NB4 (cell line): ENCODE data around the gene PPP1R17.

ENCODE experiments used
- MYC ChIP-seq: IDR thresholded peaks from 2 replicates; pipeline ENCODE4 v1.6.1; 2011; ENCODE audit warnings: low read depth, low read length
- TF ChIP-seq, protein P1 (sequence below): IDR thresholded peaks from one replicate; pipeline ENCODE4 v1.5.1; 2012; ENCODE audit warnings: low read depth, low read length

- TF ChIP-seq, protein P1, sequence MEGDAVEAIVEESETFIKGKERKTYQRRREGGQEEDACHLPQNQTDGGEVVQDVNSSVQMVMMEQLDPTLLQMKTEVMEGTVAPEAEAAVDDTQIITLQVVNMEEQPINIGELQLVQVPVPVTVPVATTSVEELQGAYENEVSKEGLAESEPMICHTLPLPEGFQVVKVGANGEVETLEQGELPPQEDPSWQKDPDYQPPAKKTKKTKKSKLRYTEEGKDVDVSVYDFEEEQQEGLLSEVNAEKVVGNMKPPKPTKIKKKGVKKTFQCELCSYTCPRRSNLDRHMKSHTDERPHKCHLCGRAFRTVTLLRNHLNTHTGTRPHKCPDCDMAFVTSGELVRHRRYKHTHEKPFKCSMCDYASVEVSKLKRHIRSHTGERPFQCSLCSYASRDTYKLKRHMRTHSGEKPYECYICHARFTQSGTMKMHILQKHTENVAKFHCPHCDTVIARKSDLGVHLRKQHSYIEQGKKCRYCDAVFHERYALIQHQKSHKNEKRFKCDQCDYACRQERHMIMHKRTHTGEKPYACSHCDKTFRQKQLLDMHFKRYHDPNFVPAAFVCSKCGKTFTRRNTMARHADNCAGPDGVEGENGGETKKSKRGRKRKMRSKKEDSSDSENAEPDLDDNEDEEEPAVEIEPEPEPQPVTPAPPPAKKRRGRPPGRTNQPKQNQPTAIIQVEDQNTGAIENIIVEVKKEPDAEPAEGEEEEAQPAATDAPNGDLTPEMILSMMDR = no peak
- TF ChIP-seq MYC = no peak
These were observed 47.4 kb downstream of the PPP1R17 start for GRCh38 chr7:31734456-31734855.
